ENCODE results near the gene QSOX2. TPM values are rescaled to one million over a fixed set of nuclear protein-coding genes. Genes with fewer than 3 reads are reported as not detected.
A peak's percentile ranks its signal among the peaks of the same experiment; 100 is the strongest.

QSOX2 gene
- total RNA-seq, 6 donors from 2014 or later, result 6.9 to 14.8 (median 10.1) TPM

- ATAC-seq (ENCODE audit: low FRiP score in 2 of 2) (no peak), DNase-seq (no peak)
- H3K9me3 ChIP-seq, result no peaks in the 10 kb centered on the region
- TF ChIP-seq POLR2AphosphoS5 (IDR thresholded peaks at IDR 0.05), result no peak
- no peak for TF ChIP-seq POLR2A (IDR thresholded peaks at IDR 0.05)
- TF ChIP-seq, protein P1, sequence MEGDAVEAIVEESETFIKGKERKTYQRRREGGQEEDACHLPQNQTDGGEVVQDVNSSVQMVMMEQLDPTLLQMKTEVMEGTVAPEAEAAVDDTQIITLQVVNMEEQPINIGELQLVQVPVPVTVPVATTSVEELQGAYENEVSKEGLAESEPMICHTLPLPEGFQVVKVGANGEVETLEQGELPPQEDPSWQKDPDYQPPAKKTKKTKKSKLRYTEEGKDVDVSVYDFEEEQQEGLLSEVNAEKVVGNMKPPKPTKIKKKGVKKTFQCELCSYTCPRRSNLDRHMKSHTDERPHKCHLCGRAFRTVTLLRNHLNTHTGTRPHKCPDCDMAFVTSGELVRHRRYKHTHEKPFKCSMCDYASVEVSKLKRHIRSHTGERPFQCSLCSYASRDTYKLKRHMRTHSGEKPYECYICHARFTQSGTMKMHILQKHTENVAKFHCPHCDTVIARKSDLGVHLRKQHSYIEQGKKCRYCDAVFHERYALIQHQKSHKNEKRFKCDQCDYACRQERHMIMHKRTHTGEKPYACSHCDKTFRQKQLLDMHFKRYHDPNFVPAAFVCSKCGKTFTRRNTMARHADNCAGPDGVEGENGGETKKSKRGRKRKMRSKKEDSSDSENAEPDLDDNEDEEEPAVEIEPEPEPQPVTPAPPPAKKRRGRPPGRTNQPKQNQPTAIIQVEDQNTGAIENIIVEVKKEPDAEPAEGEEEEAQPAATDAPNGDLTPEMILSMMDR (IDR thresholded peaks at IDR 0.05), result no peak
- H3K36me3 ChIP-seq, result no peaks in the 10 kb centered on the region
- no peak overlapping the region for H3K4me3 ChIP-seq
- H3K27me3 ChIP-seq, result peaks cover 0 to 13% (median 2%) of the 10 kb centered on the region in 4 donors
- H3K27ac ChIP-seq, result no peak overlapping the region
- 69 to 85% methylated on average over 8 to 11 of the region's 11 CpGs for WGBS, 2 donors
- H3K4me1 ChIP-seq, result no peaks in the 10 kb centered on the region
Measured at GRCh38 chr9:136171801-136172411, 73.7 kb downstream of the QSOX2 start.

DNA sequence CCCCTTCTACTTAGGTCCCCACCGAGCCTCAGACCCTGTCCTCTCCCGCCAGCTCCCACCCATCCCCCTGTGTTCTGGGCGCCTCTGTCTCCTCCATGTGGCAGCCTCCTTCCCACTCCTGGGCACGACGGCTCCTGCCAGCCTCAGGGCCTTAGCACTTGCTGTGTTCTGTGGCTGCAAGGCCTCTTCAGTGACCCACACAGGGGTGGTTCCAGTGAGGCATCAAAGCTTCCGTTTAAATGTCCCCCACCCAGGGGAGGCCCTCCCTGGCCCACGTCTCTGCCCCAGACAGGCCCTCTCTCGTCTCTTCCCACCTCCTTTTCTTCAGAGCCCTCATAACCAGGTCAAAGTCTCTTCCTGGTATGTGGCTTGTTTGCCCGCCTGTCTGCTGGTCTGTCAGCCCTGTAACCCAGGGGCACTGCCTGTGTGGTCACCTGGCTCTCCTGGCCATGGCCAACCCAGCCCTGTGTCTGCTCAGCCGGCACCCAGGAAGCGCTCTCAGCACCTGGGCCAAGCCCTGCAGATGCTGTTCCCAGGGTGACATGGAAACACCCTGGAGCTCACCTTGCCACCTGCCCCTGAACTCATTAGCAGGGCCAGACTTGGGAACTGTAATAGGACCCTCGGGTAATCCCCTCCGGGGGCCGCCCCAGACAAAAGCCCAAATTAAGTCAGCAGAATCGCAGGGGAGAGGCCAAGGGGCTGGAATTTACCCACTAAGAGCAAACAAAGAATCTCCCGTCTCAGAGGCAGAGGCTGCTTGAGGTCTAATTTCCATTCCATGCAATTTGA, 74.4 kb downstream of the QSOX2 start:
- Histone ChIP-seq H3K4me1 (no peaks in the 10 kb centered on the region), H3K27me3 (peaks cover 0 to 13% (median 2%) of the 10 kb centered on the region in 4 donors), H3K36me3 (no peaks in the 10 kb centered on the region), H3K4me3 (no peak overlapping the region), H3K9me3 (no peaks in the 10 kb centered on the region), H3K27ac (no peak overlapping the region)
- ATAC-seq (ENCODE audit: low FRiP score in 2 of 2) (no peak), DNase-seq (no peak)
- TF ChIP-seq EP300 (IDR thresholded peaks at IDR 0.05), result no peak
- TF ChIP-seq, protein P1 (IDR thresholded peaks at IDR 0.05), result no peak
- TF ChIP-seq POLR2A (IDR thresholded peaks at IDR 0.05), result no peak
- no peak for TF ChIP-seq POLR2AphosphoS5 (IDR thresholded peaks at IDR 0.05)
- 39 to 46% methylated on average over 16 of the region's 16 CpGs for WGBS, 2 donors

- TF ChIP-seq EP300 (IDR thresholded peaks at IDR 0.05), result no peak
- TF ChIP-seq, protein P1 (IDR thresholded peaks at IDR 0.05), result peak; percentile 37 to 56 (median 49)
- peak; percentile 50 to 54 for ATAC-seq (ENCODE audit: low FRiP score in 2 of 2)
- H3K27ac ChIP-seq, result no peak overlapping the region
Measured at GRCh38 chr9:136170006-136170901, 75.4 kb downstream of the QSOX2 start.

GRCh38 chr9:136169495-136169894, 76.1 kb downstream of the QSOX2 start:
- no peak for DNase-seq
- Histone ChIP-seq H3K27me3 (peaks cover 0 to 13% (median 2%) of the 10 kb centered on the region in 4 donors), H3K4me1 (no peaks in the 10 kb centered on the region), H3K9me3 (no peaks in the 10 kb centered on the region), H3K36me3 (no peaks in the 10 kb centered on the region), H3K27ac (no peak overlapping the region), H3K4me3 (no peak overlapping the region)
- TF ChIP-seq, protein P1 (IDR thresholded peaks at IDR 0.05), result no peak
- no peak for TF ChIP-seq POLR2A (IDR thresholded peaks at IDR 0.05)
- TF ChIP-seq POLR2AphosphoS5 (IDR thresholded peaks at IDR 0.05), result no peak
- TF ChIP-seq EP300 (IDR thresholded peaks at IDR 0.05), result no peak
- ATAC-seq (ENCODE audit: low FRiP score in 2 of 2), result no peak
- WGBS, 2 donors, result 62 to 74% methylated on average over 6 of the region's 6 CpGs

More at GRCh38 chr9:136170006-136170901, 75.4 kb downstream of the QSOX2 start:
- H3K27me3 ChIP-seq, result peaks cover 0 to 13% (median 2%) of the 10 kb centered on the region in 4 donors
- 49 to 51% methylated on average over 21 to 27 of the region's 28 CpGs for WGBS, 2 donors
- H3K9me3 ChIP-seq, result no peaks in the 10 kb centered on the region
- H3K36me3 ChIP-seq, result no peaks in the 10 kb centered on the region
- DNase-seq, result peak in 1 of 2 donors; percentile 85
- no peaks in the 10 kb centered on the region for H3K4me1 ChIP-seq
- no peak overlapping the region for H3K4me3 ChIP-seq

Measured in upper lobe of left lung (tissue), 6 donors.